HG02981 (cell line): ENCODE data around the gene GJB1.
A peak's percentile ranks its signal among the peaks of the same experiment; 100 is the strongest.
"Not testable (repeated sequence)": the region's sequence is repeated elsewhere in the genome, so short reads cannot be mapped to it uniquely, and the experiment has no call there.

Experiments
- ATAC-seq: cut with Tn5 transposase; IDR thresholded peaks from one replicate; pipeline ENCODE4 v1.9.1; 2021; ENCODE audit warnings: mild to moderate bottlenecking, moderate library complexity; ENCODE audit not compliant: unreplicated experiment

Gene GJB1

GRCh38 chrX:71222929-71223328 lies at the start of gene GJB1:
TSS of gene GJB1 (plus strand) at chrX:71223224. CDS start at chrX:71223708, 484 bp downstream.
- ATAC-seq: no peak

- ATAC-seq: no peak
Measured at GRCh38 chrX:71173440-71173839, 49.6 kb upstream of the GJB1 start.

GRCh38 chrX:71174795-71175194 lies 48.2 kb upstream of the GJB1 start:
- ATAC-seq: no peak

- no peak for ATAC-seq
Measured at GRCh38 chrX:71175531-71175930, 47.5 kb upstream of the GJB1 start.

GRCh38 chrX:71177327-71177726 lies 45.7 kb upstream of the GJB1 start:
- ATAC-seq: no peak

GRCh38 chrX:71178908-71179307 lies 44.1 kb upstream of the GJB1 start:
- no peak for ATAC-seq

GRCh38 chrX:71180579-71181265 lies 42.3 kb upstream of the GJB1 start:
- not testable (repeated sequence) for ATAC-seq

- ATAC-seq: peak; percentile 33
Measured at GRCh38 chrX:71181558-71181909, 41.5 kb upstream of the GJB1 start.

GRCh38 chrX:71181910-71182799 lies 40.9 kb upstream of the GJB1 start:
- ATAC-seq: peak; percentile 94

GRCh38 chrX:71182871-71183270 lies 40.2 kb upstream of the GJB1 start:
- ATAC-seq: no peak

- ATAC-seq: no peak
Measured at GRCh38 chrX:71183341-71183740, 39.7 kb upstream of the GJB1 start.

- ATAC-seq: no peak
Measured at GRCh38 chrX:71184092-71184491, 38.9 kb upstream of the GJB1 start.

- ATAC-seq: no peak
Measured at GRCh38 chrX:71184803-71185495, 38.1 kb upstream of the GJB1 start.

- no peak for ATAC-seq
Measured at GRCh38 chrX:71191248-71191647, 31.8 kb upstream of the GJB1 start.

- peak; percentile 47 for ATAC-seq
Measured at GRCh38 chrX:71195964-71196649, 26.9 kb upstream of the GJB1 start.

GRCh38 chrX:71198066-71198465 lies 25.0 kb upstream of the GJB1 start:
- peak; percentile 79 for ATAC-seq

GRCh38 chrX:71199252-71200008 lies 23.6 kb upstream of the GJB1 start:
- no peak for ATAC-seq

GRCh38 chrX:71210816-71211215 lies 12.2 kb upstream of the GJB1 start:
- no peak for ATAC-seq

GRCh38 chrX:71212536-71212935 lies 10.5 kb upstream of the GJB1 start:
- no peak for ATAC-seq

GRCh38 chrX:71214152-71214551 lies 8.9 kb upstream of the GJB1 start:
- ATAC-seq: no peak
